ENCODE data around the gene MMEL1. TPM values are rescaled to one million over a fixed set of nuclear protein-coding genes. Genes with fewer than 3 reads are reported as not detected.
"Not testable (repeated sequence)": the region's sequence is repeated elsewhere in the genome, so short reads cannot be mapped to it uniquely, and the experiment has no call there.

The MMEL1 gene, protein sequence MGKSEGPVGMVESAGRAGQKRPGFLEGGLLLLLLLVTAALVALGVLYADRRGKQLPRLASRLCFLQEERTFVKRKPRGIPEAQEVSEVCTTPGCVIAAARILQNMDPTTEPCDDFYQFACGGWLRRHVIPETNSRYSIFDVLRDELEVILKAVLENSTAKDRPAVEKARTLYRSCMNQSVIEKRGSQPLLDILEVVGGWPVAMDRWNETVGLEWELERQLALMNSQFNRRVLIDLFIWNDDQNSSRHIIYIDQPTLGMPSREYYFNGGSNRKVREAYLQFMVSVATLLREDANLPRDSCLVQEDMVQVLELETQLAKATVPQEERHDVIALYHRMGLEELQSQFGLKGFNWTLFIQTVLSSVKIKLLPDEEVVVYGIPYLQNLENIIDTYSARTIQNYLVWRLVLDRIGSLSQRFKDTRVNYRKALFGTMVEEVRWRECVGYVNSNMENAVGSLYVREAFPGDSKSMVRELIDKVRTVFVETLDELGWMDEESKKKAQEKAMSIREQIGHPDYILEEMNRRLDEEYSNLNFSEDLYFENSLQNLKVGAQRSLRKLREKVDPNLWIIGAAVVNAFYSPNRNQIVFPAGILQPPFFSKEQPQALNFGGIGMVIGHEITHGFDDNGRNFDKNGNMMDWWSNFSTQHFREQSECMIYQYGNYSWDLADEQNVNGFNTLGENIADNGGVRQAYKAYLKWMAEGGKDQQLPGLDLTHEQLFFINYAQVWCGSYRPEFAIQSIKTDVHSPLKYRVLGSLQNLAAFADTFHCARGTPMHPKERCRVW
- total RNA-seq (2021) (0.55 to 0.64 TPM in 2 of 3 replicates, not detected in the other), Bru-seq, nascent RNA (percentile 5 among the genes with signal in this experiment)
- long read RNA-seq, experiment 1 = 0 reads
- long read RNA-seq, experiment 2 = 0 reads
- long read RNA-seq, experiment 3 = 0 reads

DNA sequence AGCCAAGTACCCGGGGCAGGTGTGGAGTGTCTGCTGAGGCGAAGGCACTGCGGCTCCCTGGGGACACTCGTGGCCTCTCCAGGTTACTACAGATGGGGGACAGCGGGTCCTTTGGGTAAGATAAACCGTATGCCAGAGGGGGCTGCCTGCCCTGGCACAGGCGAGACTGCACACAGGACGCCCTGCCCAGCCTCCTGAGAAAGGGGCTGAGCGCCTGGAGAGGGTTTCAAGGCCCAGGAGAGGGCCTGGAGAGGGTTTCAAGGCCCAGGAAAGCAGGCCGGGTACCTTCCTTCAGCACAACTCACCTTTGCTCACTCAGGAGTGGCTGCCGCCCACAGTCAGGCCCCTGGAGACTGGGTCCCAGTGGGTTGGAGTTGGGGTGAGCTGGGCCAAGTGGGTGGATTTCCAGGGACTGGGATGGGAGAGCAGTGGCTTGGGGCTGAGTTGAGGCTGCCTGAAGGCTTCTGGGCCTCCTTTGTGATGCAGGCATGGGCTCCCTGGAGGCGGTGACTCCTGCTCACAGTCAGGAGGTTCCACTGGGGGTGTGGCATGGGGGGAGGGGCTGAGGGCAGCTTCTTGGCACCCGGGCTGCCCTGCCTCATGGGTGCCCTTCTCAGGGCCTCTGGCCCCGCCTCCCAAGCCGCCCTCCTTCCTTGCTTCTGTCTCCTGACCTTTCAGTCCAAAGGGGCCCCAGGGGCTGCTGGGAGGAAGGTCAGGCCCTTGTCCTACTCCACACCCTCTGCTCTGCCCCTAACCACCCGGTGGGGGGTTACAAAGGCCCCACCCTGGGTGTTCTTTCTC lies at the start of gene MMEL1:
MMEL1 (minus strand) TSS at position 456 of the 801 bp plus-strand sequence. CDS start 3,532 bp downstream, outside the sequence.
- no peak within 1 kb of the TSS for H3K4me3 Mint-ChIP-seq
- H3K36me3 Mint-ChIP-seq = peaks cover 31% of the 10 kb centered on the region
- ChIA-PET CTCF (interaction anchor here (0.8 kb wide), 2 partner anchors 92 to 218 kb away, joined by 3 to 5 read pairs; no protein-coding TSS in a partner anchor), POLR2A (no interaction called here)
- H3K4me1 Mint-ChIP-seq = 0 out of 2 replicates have a peak, but pooled peaks cover 2% of the 10 kb centered on the region
- TF ChIP-seq ESRRA (CRISPR knock-in tag; IDR thresholded peaks at IDR 0.05; ENCODE audit: borderline replicate concordance) (no peak), JUN (CRISPR knock-in tag; IDR thresholded peaks at IDR 0.05) (no peak), ATF3 (CRISPR knock-in tag; conservative IDR thresholded peaks at IDR 0.05) (no peak), ZNF532 (CRISPR knock-in tag; IDR thresholded peaks at IDR 0.05; ENCODE audit: borderline replicate concordance) (no peak), FOXK1 (CRISPR knock-in tag; IDR thresholded peaks at IDR 0.05) (no peak), ZNF219 (CRISPR knock-in tag; IDR thresholded peaks at IDR 0.05; ENCODE audit: borderline replicate concordance) (no peak), MLX (CRISPR knock-in tag; IDR thresholded peaks at IDR 0.05) (no peak), RELA (CRISPR knock-in tag; IDR thresholded peaks at IDR 0.05; ENCODE audit: borderline replicate concordance) (no peak)
- TF ChIP-seq, protein P1, sequence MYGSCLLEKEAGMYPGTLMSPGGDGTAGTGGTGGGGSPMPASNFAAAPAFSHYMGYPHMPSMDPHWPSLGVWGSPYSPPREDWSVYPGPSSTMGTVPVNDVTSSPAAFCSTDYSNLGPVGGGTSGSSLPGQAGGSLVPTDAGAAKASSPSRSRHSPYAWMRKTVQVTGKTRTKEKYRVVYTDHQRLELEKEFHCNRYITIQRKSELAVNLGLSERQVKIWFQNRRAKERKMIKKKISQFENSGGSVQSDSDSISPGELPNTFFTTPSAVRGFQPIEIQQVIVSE (CRISPR knock-in tag; IDR thresholded peaks at IDR 0.05; ENCODE audit: borderline replicate concordance) = no peak
- TF ChIP-seq, protein P2, sequence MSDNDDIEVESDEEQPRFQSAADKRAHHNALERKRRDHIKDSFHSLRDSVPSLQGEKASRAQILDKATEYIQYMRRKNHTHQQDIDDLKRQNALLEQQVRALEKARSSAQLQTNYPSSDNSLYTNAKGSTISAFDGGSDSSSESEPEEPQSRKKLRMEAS (CRISPR knock-in tag; IDR thresholded peaks at IDR 0.05) = no peak
- TF ChIP-seq, protein P3, sequence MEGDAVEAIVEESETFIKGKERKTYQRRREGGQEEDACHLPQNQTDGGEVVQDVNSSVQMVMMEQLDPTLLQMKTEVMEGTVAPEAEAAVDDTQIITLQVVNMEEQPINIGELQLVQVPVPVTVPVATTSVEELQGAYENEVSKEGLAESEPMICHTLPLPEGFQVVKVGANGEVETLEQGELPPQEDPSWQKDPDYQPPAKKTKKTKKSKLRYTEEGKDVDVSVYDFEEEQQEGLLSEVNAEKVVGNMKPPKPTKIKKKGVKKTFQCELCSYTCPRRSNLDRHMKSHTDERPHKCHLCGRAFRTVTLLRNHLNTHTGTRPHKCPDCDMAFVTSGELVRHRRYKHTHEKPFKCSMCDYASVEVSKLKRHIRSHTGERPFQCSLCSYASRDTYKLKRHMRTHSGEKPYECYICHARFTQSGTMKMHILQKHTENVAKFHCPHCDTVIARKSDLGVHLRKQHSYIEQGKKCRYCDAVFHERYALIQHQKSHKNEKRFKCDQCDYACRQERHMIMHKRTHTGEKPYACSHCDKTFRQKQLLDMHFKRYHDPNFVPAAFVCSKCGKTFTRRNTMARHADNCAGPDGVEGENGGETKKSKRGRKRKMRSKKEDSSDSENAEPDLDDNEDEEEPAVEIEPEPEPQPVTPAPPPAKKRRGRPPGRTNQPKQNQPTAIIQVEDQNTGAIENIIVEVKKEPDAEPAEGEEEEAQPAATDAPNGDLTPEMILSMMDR (IDR thresholded peaks at IDR 0.05) = no peak
- no peak within 1 kb of the TSS for H3K27ac Mint-ChIP-seq
- DNase-seq (ENCODE audit: low spot score) (no peak), ATAC-seq (no peak)
- peaks cover 30% of the 10 kb centered on the region for H3K9me3 Mint-ChIP-seq
- H3K27me3 Mint-ChIP-seq (ENCODE audit: low read depth) = peaks cover 64% of the 10 kb centered on the region

GRCh38 chr1:2676726-2677125 lies 43.9 kb upstream of the MMEL1 start:
- CTCF ChIA-PET; H3K27me3 Mint-ChIP-seq (ENCODE audit: low read depth); H3K9me3 Mint-ChIP-seq; POLR2A ChIA-PET; H3K27ac Mint-ChIP-seq; H3K36me3 Mint-ChIP-seq; DNase-seq (ENCODE audit: low spot score); H3K4me3 Mint-ChIP-seq; H3K4me1 Mint-ChIP-seq; ATAC-seq: not testable (repeated sequence)

GRCh38 chr1:2671656-2672055 lies 38.8 kb upstream of the MMEL1 start:
- CTCF ChIA-PET; H3K9me3 Mint-ChIP-seq; H3K4me3 Mint-ChIP-seq; POLR2A ChIA-PET; H3K36me3 Mint-ChIP-seq; H3K27ac Mint-ChIP-seq; H3K4me1 Mint-ChIP-seq; ATAC-seq; H3K27me3 Mint-ChIP-seq (ENCODE audit: low read depth); DNase-seq (ENCODE audit: low spot score): not testable (repeated sequence)

DNA sequence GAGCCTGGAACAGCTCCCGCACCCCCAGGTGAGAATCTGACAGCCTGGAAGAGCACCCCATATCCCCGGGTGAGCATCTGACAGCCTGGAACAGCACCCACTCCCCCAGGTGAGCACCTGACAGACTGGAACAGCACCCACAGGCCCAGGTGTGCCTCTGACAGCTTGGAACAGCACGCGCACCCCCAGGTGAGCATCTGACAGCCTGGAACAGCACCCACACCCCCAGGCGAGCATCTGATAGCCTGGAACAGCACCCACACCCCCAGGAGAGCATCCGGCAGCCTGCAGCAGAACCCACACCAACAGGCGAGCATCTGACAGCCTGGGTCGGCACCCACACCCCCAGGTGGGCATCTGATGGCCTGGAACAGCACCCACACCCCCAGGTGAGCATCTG lies 27.0 kb upstream of the MMEL1 start:
- H3K4me1 Mint-ChIP-seq; H3K27me3 Mint-ChIP-seq (ENCODE audit: low read depth); ATAC-seq; H3K27ac Mint-ChIP-seq; H3K9me3 Mint-ChIP-seq; CTCF ChIA-PET; POLR2A ChIA-PET; H3K36me3 Mint-ChIP-seq; H3K4me3 Mint-ChIP-seq: not testable (repeated sequence)
- peak; percentile 38 for DNase-seq (ENCODE audit: low spot score)

- DNase-seq (ENCODE audit: low spot score) = peak; percentile 41
- H3K27me3 Mint-ChIP-seq (ENCODE audit: low read depth) = peaks cover 26% of the 10 kb centered on the region
- H3K4me3 Mint-ChIP-seq, H3K27ac Mint-ChIP-seq, ATAC-seq, CTCF ChIA-PET, H3K4me1 Mint-ChIP-seq, POLR2A ChIA-PET: not testable (repeated sequence)
- H3K9me3 Mint-ChIP-seq = peaks cover 27% of the 10 kb centered on the region
- peaks cover 28% of the 10 kb centered on the region for H3K36me3 Mint-ChIP-seq
These were observed 25.1 kb upstream of the MMEL1 start for GRCh38 chr1:2657909-2658308.
